ENCODE results near the gene ATL2. TPM values are rescaled to one million over a fixed set of nuclear protein-coding genes. Genes with fewer than 3 reads are reported as not detected.

ATL2 gene
- total RNA-seq, 1 experiment from 2014 or later = 66.7 TPM

- Histone ChIP-seq H2BK12ac (ENCODE audit: insufficient read length, low read depth, low read length) (no peak overlapping the region), H3K9me3 (ENCODE audit: control insufficient read depth, low read depth, low read length) (no peaks in the 10 kb centered on the region), H3K4me2 (ENCODE audit: insufficient read depth, insufficient read length, low read length) (no peak overlapping the region), H2BK20ac (ENCODE audit: low read depth, low read length, poor library complexity, severe bottlenecking) (no peak overlapping the region), H3K79me2 (ENCODE audit: insufficient read depth, low read length) (peaks cover 1% of the 10 kb centered on the region; the same call in 1 of the 2 replicates), H3K9ac (ENCODE audit: extremely low read depth, insufficient read length, low read length) (no peak overlapping the region), H3T11ph (ENCODE audit: low read length) (no peak overlapping the region), H2AFZ (ENCODE audit: low read length) (no peak overlapping the region), H3K23me2 (ENCODE audit: insufficient read length, low read depth, low read length, poor library complexity, severe bottlenecking) (no peaks in the 10 kb centered on the region), H2AK5ac (ENCODE audit: insufficient read length, low read length) (no peak overlapping the region), H3K4ac (ENCODE audit: low read depth, low read length) (no peak overlapping the region), H3K14ac (ENCODE audit: insufficient read depth, low read length) (peak overlapping the region; percentile 49), H2BK5ac (ENCODE audit: insufficient read length, low read length) (peak overlapping the region; percentile 38), H3K4me1 (ENCODE audit: insufficient read depth, low read length) (peaks cover 13% of the 10 kb centered on the region; the same call in 1 of the 2 replicates), H3K27me3 (ENCODE audit: insufficient read depth, low read length) (no peaks in the 10 kb centered on the region), H4K91ac (ENCODE audit: insufficient read length, low read depth, low read length) (peak overlapping the region; percentile 51), H4K5ac (ENCODE audit: insufficient read length, low read depth, low read length) (no peak overlapping the region), H3K56ac (ENCODE audit: insufficient read length, low read depth, low read length) (no peak overlapping the region), H4K20me1 (ENCODE audit: control insufficient read depth, insufficient read depth, insufficient read length) (no peaks in the 10 kb centered on the region), H3K27ac (ENCODE audit: insufficient read length, low read depth, low read length) (no peak overlapping the region), H2BK120ac (ENCODE audit: low read depth, low read length, poor library complexity, severe bottlenecking) (peak overlapping the region; percentile 36), H2BK15ac (ENCODE audit: low read depth, low read length) (peak overlapping the region; percentile 80; the same call in 1 of the 2 replicates), H3K79me1 (ENCODE audit: insufficient read depth, low read depth, low read length, poor library complexity, severe bottlenecking) (peaks cover 13% of the 10 kb centered on the region), H3K23ac (ENCODE audit: insufficient read length, low read depth, low read length) (no peak overlapping the region), H3K18ac (ENCODE audit: insufficient read length, low read depth, low read length) (peak overlapping the region; percentile 64), H4K8ac (replicated peaks; ENCODE audit: insufficient read length, low read depth, low read length) (peak overlapping the region; percentile 92)
- no peak for TF ChIP-seq CTCF (conservative IDR thresholded peaks at IDR 0.05)
- no CpG with 5 or more reads among the region's 3 CpGs for WGBS (ENCODE audit: extremely low coverage, insufficient read length, low lambda C conversion rate)
- DNase-seq = peak; percentile 30
- peak overlapping the region; percentile 64 to 79 (median 66); a peak in 4 of 7 replicates for H3K27ac Mint-ChIP-seq
- no peaks in the 10 kb centered on the region for H3K9me3 Mint-ChIP-seq
- no peaks in the 10 kb centered on the region for H3K27me3 Mint-ChIP-seq (ENCODE audit: low read depth)
- H3K4me1 Mint-ChIP-seq = peaks cover 21 to 24% of the 10 kb centered on the region in 2 experiments
- no peak overlapping the region for H3K4me3 Mint-ChIP-seq
- H3K36me3 Mint-ChIP-seq (ENCODE audit: insufficient read depth in 1 of 3, low read depth in 3 of 3) = peaks cover 35 to 83% (median 55%) of the 10 kb centered on the region in 3 experiments; a peak in 6 of 7 replicates
These were observed 75.6 kb downstream of the ATL2 start for GRCh38 chr2:38301340-38301968.

Data from H9 (cell line).